Omental fat pad (tissue), 4 donors: ENCODE results near the gene OXCT1. TPM values are rescaled to one million over a fixed set of nuclear protein-coding genes. Genes with fewer than 3 reads are reported as not detected.

Experiments used
- ATAC-seq: fragments of 150-250 bp; one replicate; pipeline ENCODE4 v1.9.1; 2016; ENCODE audit warnings: mild to moderate bottlenecking, moderate library complexity; ENCODE audit not compliant: low FRiP score
- DNase-seq: peaks from one replicate; pipeline ENCODE4 v3.0.0-alpha.2; 2019; ENCODE audit warnings: low spot score
- total RNA-seq, 4 donors: library from RNA; depleted of rRNA; stranded (reverse); fragments of >200 nt; gene quantifications; one replicate each; pipeline ENCODE4 v1.1.0, GENCODE V29; 2016
- TF ChIP-seq, protein P1 (sequence below), 3 donors: fragments of 450-650 bp; IDR thresholded peaks; one replicate each; pipeline ENCODE4 v1.5.1; 2016 to 2017; ENCODE audit warnings: antibody characterized with exemption in 3 of 3, mild to moderate bottlenecking in 3 of 3, moderate library complexity in 2 of 3

OXCT1 gene
- total RNA-seq, 4 donors from 2014 or later = 22.0 to 54.4 (median 31.9) TPM

- TF ChIP-seq, protein P1, sequence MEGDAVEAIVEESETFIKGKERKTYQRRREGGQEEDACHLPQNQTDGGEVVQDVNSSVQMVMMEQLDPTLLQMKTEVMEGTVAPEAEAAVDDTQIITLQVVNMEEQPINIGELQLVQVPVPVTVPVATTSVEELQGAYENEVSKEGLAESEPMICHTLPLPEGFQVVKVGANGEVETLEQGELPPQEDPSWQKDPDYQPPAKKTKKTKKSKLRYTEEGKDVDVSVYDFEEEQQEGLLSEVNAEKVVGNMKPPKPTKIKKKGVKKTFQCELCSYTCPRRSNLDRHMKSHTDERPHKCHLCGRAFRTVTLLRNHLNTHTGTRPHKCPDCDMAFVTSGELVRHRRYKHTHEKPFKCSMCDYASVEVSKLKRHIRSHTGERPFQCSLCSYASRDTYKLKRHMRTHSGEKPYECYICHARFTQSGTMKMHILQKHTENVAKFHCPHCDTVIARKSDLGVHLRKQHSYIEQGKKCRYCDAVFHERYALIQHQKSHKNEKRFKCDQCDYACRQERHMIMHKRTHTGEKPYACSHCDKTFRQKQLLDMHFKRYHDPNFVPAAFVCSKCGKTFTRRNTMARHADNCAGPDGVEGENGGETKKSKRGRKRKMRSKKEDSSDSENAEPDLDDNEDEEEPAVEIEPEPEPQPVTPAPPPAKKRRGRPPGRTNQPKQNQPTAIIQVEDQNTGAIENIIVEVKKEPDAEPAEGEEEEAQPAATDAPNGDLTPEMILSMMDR (IDR thresholded peaks at IDR 0.05) = no peak
- DNase-seq (no peak), ATAC-seq (no peak)
Observed at GRCh38 chr5:41764650-41765049, 105.6 kb downstream of the OXCT1 start.

DNA sequence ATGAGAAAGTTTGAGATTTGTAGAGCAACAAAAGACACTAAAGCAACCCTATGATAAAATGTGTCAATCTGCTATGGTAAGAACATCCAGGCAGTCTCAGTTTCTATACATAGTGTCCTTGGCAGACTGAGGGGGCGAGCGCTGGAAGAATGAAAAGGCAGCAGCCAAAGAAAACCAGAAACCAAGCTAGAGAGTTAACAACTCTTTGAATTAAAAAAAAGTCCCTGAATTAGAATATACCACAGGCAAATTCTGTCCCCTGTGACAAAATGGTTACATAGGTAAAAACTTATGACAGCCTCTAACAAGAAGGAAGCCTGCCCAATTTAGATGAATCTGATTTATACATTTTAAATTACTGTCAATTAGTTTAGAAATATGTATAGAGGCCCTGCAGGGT, 106.7 kb downstream of the OXCT1 start:
- ATAC-seq (no peak), DNase-seq (no peak)
- TF ChIP-seq, protein P1 (IDR thresholded peaks at IDR 0.05) = no peak

DNA sequence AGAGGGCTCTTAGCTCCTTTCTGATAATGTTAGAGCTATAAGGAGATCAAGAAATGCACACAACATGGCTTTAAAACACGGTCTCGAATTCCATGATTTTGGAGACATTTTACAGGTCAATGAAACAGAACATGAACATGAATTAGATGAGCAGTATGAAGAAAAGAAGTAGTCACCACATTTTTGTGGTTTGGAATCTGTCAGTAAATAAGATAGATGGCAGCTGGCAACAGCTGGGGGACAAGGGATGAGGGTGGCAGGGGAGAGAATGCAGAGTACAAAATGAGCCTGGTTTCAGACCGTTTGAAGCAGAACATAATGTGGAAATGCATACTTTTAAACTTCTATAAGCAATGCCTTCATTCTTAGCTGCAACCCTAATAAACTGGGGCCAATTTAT, 107.1 kb downstream of the OXCT1 start:
- ATAC-seq = no peak
- TF ChIP-seq, protein P1 (IDR thresholded peaks at IDR 0.05) = no peak
- DNase-seq = no peak

GRCh38 chr5:41762426-41762825, 107.8 kb downstream of the OXCT1 start:
- TF ChIP-seq, protein P1 (IDR thresholded peaks at IDR 0.05) = no peak
- no peak for ATAC-seq

DNA sequence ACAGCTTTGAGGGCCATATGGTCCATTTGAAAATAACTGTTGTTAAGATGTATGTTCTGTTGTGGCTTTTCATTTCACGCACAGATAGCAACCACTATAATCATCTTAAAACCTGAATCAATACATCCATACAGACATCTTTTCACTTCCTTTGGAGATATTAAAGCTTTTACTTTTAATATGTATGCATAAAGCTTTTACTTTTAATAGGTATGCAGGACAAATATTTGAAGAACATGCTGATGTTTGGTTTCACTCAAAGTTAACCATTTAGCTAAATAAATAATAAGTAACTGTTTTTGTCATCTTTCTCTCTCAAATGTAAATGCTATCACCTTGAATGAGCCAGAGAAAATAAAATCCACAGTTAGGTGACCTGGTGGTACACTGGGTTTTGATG, 108.6 kb downstream of the OXCT1 start:
- ATAC-seq = no peak
- TF ChIP-seq, protein P1 (IDR thresholded peaks at IDR 0.05) = no peak
- no peak for DNase-seq

More at GRCh38 chr5:41762426-41762825, 107.8 kb downstream of the OXCT1 start:
- no peak for DNase-seq

GRCh38 chr5:41755705-41756104, 114.5 kb downstream of the OXCT1 start:
- no peak for DNase-seq
- TF ChIP-seq, protein P1 (IDR thresholded peaks at IDR 0.05) = no peak
- ATAC-seq = no peak

DNA sequence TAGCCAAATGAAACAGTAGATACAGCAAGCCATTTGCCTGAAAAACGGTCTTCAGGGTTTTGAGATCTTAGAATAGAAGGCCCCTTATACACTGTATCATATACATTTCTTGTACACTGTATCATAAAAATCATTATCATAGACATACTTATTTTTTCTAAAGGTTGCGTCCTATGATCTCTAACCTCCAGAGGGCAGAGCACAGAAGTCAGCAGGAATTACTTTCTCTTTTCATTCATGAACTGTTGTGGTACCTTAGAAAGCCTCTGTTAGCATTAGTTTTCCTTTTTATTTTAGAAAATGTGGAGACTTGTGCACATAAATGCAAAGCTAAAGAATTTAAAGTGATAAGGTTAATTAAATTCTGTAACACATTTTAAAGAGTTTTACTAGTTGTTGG, 115.4 kb downstream of the OXCT1 start:
- ATAC-seq = no peak

More for the DNA sequence above, 115.4 kb downstream of the OXCT1 start:
- no peak for DNase-seq
- TF ChIP-seq, protein P1 (IDR thresholded peaks at IDR 0.05) = no peak
